ENCODE measurements around the gene CHAF1A.

DNA sequence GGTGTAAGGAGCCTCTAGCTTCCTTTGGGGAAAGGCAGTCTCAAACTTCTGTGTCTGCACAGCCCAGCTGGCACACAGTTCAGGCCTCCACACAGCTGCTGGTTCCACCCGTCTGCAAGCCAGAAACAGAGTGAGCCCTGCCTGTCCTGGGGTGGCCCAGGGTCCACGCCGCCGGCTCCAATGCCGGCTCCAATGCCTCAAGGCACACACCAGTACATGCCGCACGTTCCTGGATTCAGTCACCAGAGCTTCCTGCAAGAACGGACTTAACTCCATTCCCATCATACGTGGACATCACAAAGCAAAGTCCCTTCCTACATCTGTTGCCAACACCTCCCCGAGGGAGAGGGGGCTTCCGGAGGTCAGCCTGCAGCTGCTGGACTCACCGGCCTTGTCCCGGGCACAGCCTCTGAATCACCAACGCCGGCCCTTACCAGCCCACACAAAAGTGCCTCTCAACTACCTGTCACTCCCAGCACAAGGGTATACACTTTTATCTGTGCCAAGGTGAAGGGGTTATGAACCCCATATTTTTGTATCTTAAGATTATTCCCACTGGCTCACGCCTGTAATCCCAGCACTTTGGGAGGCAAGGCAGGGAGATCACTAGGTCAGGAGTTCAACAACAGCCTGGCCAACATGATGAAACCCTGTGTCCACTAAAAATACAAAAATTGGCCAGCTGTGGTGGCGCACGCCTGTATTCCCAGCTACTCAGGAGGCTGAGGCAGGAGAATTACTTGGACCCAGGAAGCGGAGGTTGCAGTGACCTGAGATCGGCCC lies 10.5 kb upstream of the CHAF1A start:
- TF ChIP-seq POLR2A (IDR thresholded peaks at IDR 0.05; ENCODE audit: control extremely low read depth in 1 of 2, low read depth in 2 of 2, low read length in 2 of 2) (no peak), CTCF (IDR thresholded peaks at IDR 0.05; ENCODE audit: control extremely low read depth in 1 of 3, insufficient read depth in 1 of 3, low read depth in 1 of 3, low read length in 3 of 3) (no peak), MAFK (IDR thresholded peaks at IDR 0.05; ENCODE audit: low read depth, low read length) (no peak), BRCA1 (IDR thresholded peaks at IDR 0.05; ENCODE audit: low read depth, low read length) (no peak), POLR2AphosphoS5 (IDR thresholded peaks at IDR 0.05; ENCODE audit: low read depth, low read length) (no peak), TCF12 (IDR thresholded peaks at IDR 0.05; ENCODE audit: low read depth, low read length) (no peak), SIN3A (conservative IDR thresholded peaks at IDR 0.05 in 1 of 2, IDR thresholded peaks at IDR 0.05 in 1 of 2; ENCODE audit: low read depth in 1 of 2, low read length in 2 of 2) (no peak), CBX8 (IDR thresholded peaks at IDR 0.05; ENCODE audit: borderline replicate concordance, low read depth, low read length) (no peak), MAX (IDR thresholded peaks at IDR 0.05) (no peak)
